Naive B cell (primary cell): Measurements from ENCODE around the gene MAPK8. TPM values are rescaled to one million over a fixed set of nuclear protein-coding genes. Genes with fewer than 3 reads are reported as not detected.

ENCODE experiments used
- ATAC-seq, 2 donors: fragments of 150-1000 bp; cut with Tn5 transposase; 2 replicates each; pipeline ENCODE4 v1.10.0; 2021; ENCODE audit warnings: low read depth in 2 of 2, mild to moderate bottlenecking in 2 of 2, moderate library complexity in 2 of 2
- DNase-seq: peaks from one replicate; pipeline ENCODE4 v3.0.0; 2022
- H3K27ac Mint-ChIP-seq, 6 donors: one replicate each; pipeline ENCODE4 v1.8.0; 2020 to 2022; ENCODE audit warnings: mild to moderate bottlenecking in 6 of 6, mixed read lengths in 6 of 6, moderate library complexity in 5 of 6, inconsistent platforms in 2 of 6
- H3K27me3 Mint-ChIP-seq, 3 donors: one replicate each; pipeline ENCODE4 v1.8.0; 2021 to 2022; ENCODE audit warnings: mixed read lengths in 3 of 3, mild to moderate bottlenecking in 1 of 3
- H3K36me3 Mint-ChIP-seq, 2 donors: one replicate each; pipeline ENCODE4 v1.8.0; 2020 to 2022; ENCODE audit warnings: mixed read lengths in 2 of 2, inconsistent platforms in 1 of 2, mild to moderate bottlenecking in 1 of 2
- H3K4me1 Mint-ChIP-seq, 3 donors: one replicate each; pipeline ENCODE4 v1.8.0; 2020 to 2022; ENCODE audit warnings: mixed read lengths in 3 of 3, inconsistent platforms in 1 of 3, mild to moderate bottlenecking in 1 of 3, moderate library complexity in 1 of 3
- H3K4me3 Mint-ChIP-seq, 8 donors: one replicate each; pipeline ENCODE4 v1.8.0; 2020 to 2022; ENCODE audit warnings: mild to moderate bottlenecking in 8 of 8, mixed read lengths in 8 of 8, moderate library complexity in 8 of 8, inconsistent platforms in 2 of 8
- H3K9me3 Mint-ChIP-seq, 7 donors: one replicate each; pipeline ENCODE4 v1.8.0; 2020 to 2022; ENCODE audit warnings: mixed read lengths in 7 of 7, mild to moderate bottlenecking in 5 of 7, inconsistent platforms in 2 of 7, moderate library complexity in 1 of 7
- polyA plus RNA-seq, 6 donors: library from polyadenylated mRNA; unstranded; fragments of 300-500 nt; fragmentation: Illumina TruSeq; gene quantifications; one replicate each; pipeline ENCODE4 v1.2.3, GENCODE V29; 2021; ENCODE audit warnings: low read depth in 6 of 6

Gene MAPK8
- polyA plus RNA-seq, 6 donors from 2014 or later, result 7.0 to 25.8 (median 22.1) TPM

DNA sequence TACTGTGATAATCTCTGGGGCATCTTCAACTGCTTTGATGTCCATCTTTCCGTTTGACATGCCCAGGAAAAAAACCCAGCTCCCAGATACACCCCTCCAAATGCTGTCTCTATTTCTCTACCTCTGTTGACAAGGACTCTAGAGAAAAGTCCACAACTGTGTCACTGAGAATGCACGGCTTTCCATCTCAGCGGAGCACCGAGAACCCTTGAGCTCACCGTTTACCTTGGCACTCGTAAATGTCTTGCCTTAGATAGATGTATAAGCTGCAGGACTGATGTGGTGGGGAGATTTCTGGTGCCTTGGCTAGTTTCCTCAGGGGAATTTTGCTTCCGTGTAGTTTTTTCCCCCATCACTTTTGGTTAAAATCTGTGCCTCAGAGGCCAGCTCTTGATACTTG lies 7.4 kb upstream of the MAPK8 start:
- DNase-seq (no peak), ATAC-seq (no peak)
- H3K9me3 Mint-ChIP-seq, result no peaks in the 10 kb centered on the region
- no peak overlapping the region for H3K27ac Mint-ChIP-seq
- peaks cover 0 to 24% (median 8%) of the 10 kb centered on the region in 3 donors for H3K27me3 Mint-ChIP-seq
- no peak overlapping the region for H3K4me3 Mint-ChIP-seq
- H3K36me3 Mint-ChIP-seq, result no peaks in the 10 kb centered on the region
- peaks cover 0 to 6% (median 0%) of the 10 kb centered on the region in 3 donors for H3K4me1 Mint-ChIP-seq

DNA sequence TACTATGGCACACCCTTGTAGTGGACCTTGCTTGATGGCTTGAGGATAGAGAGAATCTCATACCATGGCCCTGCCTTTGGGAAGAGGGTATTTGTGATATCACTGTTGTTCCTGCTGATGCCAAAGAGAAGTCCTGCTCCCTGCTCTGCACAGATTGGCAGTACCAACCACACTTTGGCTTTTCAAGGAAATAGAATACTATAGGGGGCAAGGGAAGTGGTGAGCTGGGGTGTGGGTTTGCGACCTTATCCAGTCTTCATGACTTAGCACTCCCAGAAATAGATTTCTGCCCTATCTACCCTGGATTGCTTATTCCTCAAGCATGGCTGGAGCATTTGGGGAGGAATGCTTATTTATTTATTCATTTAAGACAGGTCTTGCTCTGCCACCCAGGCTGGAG lies 6.8 kb upstream of the MAPK8 start:
- Mint-ChIP-seq H3K27ac (no peak overlapping the region), H3K36me3 (no peaks in the 10 kb centered on the region), H3K4me1 (peaks cover 0 to 6% (median 0%) of the 10 kb centered on the region in 3 donors), H3K9me3 (no peaks in the 10 kb centered on the region), H3K27me3 (peaks cover 0 to 24% (median 8%) of the 10 kb centered on the region in 3 donors), H3K4me3 (no peak overlapping the region)
- ATAC-seq (no peak), DNase-seq (no peak)

DNA sequence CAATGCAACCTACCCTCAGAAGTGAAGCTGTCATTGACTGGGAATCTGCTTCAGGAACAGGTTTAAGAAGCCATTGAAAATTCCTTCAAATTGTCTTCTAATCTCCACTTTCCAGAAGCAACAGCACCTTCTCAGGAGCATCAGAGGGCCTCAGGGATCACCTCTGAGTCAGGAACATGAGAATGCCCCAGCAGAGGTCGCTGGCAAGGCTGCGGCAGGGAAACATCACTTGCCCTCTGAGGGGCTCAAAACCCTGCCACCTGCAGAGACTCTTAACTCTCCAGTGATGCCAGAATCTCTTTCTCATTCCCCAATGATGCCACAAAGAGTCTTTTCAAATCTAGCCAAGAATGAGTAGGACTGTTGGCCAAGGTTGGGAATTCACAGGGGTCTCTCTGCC lies 5.9 kb upstream of the MAPK8 start:
- ATAC-seq (no peak), DNase-seq (no peak)
- H3K4me1 Mint-ChIP-seq, result peaks cover 0 to 6% (median 0%) of the 10 kb centered on the region in 3 donors
- peak overlapping the region in 2 of 6 donors; percentile 5 for H3K27ac Mint-ChIP-seq
- no peak overlapping the region for H3K4me3 Mint-ChIP-seq
- no peaks in the 10 kb centered on the region for H3K36me3 Mint-ChIP-seq
- H3K9me3 Mint-ChIP-seq, result no peaks in the 10 kb centered on the region
- H3K27me3 Mint-ChIP-seq, result peaks cover 0 to 18% (median 8%) of the 10 kb centered on the region in 3 donors

DNA sequence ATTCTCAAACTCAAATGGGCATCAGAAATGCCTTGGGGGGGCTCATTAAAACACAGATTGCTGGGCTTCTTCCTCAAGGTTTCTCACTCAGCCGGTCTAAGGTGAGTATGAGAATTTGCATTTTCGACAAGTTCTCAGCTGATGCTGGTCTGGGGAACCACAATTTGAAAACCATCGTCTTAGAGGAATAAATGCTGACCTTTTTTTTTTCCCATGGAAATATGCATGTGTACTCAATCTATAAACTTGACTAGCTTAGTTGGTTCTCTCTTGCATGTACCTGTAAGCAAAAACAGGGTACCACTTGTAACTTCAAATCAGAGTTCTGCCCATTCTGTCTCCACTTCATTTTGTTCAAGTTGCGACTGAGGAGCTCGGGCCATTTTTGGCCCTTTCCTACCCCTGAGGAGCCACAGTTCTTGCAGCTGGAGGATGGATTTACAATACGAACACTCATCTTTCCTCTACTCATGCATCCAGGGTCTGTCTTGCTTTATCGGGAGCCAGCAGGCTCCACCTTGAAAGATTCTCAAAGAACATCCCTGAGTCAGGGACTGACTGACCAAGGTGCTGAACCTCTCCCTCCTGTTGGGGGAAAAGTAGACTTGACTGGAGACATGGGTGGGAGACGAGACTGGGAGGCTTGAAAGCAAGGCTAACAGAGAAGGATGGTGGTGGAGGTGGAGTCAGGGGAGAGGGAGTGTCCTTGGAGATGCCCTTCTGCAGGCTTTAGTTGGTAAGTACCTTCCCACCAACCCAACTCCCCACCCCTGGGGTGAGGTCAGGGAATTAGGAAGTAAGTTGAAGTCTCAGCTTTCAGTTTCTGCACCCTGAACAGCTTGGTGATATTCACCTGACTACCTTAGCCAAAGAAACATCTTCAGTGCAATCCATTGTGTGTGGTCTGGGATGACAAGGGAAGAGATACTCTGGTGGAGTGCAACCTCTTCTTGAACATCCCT lies 3.7 kb upstream of the MAPK8 start:
- Mint-ChIP-seq H3K27me3 (peaks cover 0 to 11% (median 0%) of the 10 kb centered on the region in 3 donors), H3K36me3 (no peaks in the 10 kb centered on the region), H3K9me3 (no peaks in the 10 kb centered on the region), H3K27ac (no peak overlapping the region), H3K4me1 (peaks cover 4 to 17% (median 13%) of the 10 kb centered on the region in 3 donors), H3K4me3 (peak overlapping the region in 1 of 8 donors; percentile 31)
- no peak for ATAC-seq
- DNase-seq, result no peak

DNA sequence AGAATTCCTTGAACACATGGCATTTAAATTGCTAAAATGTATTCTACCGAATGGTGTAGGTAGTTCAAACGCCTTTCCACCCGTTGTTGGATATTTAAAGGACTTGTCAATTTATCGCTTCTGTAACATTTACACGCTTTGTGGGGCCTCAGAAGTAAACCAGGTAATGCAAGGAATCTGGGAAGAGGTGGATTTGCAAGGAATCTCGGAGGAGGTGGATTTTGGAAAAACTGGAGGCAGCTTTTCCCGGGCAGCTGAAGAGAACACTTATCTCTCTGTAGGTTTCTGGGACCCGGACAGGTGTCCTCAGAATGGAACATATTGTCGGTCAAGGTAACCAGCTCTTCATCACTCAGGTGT lies 592 bp upstream of the MAPK8 start:
- no peaks in the 10 kb centered on the region for H3K36me3 Mint-ChIP-seq
- peaks cover 13 to 24% (median 22%) of the 10 kb centered on the region in 3 donors for H3K4me1 Mint-ChIP-seq
- H3K27ac Mint-ChIP-seq, result peak overlapping the region; percentile 52 to 93 (median 76)
- H3K27me3 Mint-ChIP-seq, result no peaks in the 10 kb centered on the region
- H3K9me3 Mint-ChIP-seq, result no peaks in the 10 kb centered on the region
- H3K4me3 Mint-ChIP-seq, result peak overlapping the region; percentile 78 to 91 (median 80)
- no peak for ATAC-seq
- DNase-seq, result no peak

DNA sequence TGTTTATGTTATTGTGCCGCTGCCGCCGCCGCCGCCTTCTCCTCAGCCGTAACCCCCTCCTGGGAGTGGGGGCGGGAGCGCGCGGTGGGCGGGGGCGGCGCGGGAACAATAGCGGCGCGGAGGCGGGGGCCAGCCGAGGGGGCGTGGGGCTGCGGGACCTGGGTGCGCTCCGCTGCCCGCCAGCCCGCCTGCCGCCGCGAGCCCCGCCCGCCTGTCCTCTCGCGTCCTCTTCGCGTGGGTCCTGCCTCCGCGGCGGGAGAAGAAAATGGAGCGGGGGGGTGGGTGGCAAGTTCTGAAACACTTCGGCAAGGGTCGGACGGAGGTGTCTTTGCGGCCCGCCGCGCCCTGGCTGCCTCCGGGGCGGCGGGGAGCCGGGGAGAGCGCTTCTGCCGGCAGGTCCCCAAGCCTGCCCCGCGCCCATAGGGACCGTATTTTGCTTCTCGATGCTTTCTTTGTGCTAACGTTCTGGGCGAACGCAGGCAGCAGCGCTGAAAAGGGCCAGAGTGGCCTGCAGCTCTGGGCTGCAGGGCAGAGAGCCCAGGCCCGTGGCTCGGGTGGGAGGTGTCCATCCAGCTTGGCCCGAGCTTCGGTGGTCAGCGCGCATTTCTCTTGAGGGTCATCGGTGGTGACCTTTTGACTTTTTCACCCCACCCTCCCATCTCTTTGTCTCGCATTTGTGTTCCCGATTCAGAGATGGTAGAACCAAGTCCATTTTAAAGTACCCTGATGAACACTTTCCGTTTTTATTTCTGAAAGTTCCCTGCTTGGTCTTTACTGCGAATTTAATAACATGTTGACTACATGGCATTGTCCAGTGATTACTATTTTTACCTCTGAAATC lies 613 bp downstream of the MAPK8 start:
- no peaks in the 10 kb centered on the region for H3K36me3 Mint-ChIP-seq
- H3K4me1 Mint-ChIP-seq, result peaks cover 18 to 24% (median 22%) of the 10 kb centered on the region in 3 donors
- peak overlapping the region; percentile 66 to 91 (median 84) for H3K4me3 Mint-ChIP-seq
- H3K27ac Mint-ChIP-seq, result peak overlapping the region in 5 of 6 donors; percentile 79 to 88 (median 80)
- no peaks in the 10 kb centered on the region for H3K9me3 Mint-ChIP-seq
- peak; percentile 63 to 64 for ATAC-seq
- DNase-seq, result peak; percentile 80
- no peaks in the 10 kb centered on the region for H3K27me3 Mint-ChIP-seq

GRCh38 chr10:48307711-48308018 lies 1.2 kb downstream of the MAPK8 start:
- no peak for DNase-seq
- ATAC-seq, result no peak
- no peaks in the 10 kb centered on the region for H3K27me3 Mint-ChIP-seq
- H3K9me3 Mint-ChIP-seq, result no peaks in the 10 kb centered on the region
- peak overlapping the region; percentile 66 to 91 (median 84) for H3K4me3 Mint-ChIP-seq
- H3K36me3 Mint-ChIP-seq, result no peaks in the 10 kb centered on the region
- peaks cover 18 to 24% (median 22%) of the 10 kb centered on the region in 3 donors for H3K4me1 Mint-ChIP-seq
- H3K27ac Mint-ChIP-seq, result peak overlapping the region in 5 of 6 donors; percentile 30 to 86 (median 80)

DNA sequence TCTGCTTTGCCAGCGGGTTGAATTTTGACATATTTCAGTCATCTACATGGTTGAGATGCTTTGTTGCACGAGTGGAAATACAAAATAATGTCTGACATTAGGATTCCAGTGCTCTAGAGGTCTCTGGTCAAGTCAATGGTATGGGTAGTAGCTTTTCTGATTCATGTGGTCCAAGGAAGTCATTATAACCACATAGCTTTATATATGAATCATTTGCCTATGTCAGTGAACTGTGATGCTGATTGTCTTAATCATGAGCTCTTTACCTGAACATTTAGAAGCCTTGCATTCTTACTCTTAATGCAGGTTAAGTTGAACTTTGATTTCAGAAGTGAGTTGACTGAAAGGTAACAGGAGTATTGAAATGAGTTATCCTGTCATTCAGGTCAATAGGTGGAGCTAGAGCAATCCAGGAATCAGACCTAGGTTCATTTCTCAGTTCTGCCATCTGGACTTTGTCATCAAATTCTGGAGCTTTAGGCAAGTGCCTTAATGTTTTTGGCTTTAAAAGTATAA lies 3.3 kb downstream of the MAPK8 start:
- H3K27ac Mint-ChIP-seq, result peak overlapping the region in 1 of 6 donors; percentile 60
- no peak for DNase-seq
- no peaks in the 10 kb centered on the region for H3K36me3 Mint-ChIP-seq

GRCh38 chr10:48314107-48314506 lies 7.6 kb downstream of the MAPK8 start:
- H3K4me1 Mint-ChIP-seq, result peaks cover 14 to 26% (median 18%) of the 10 kb centered on the region in 3 donors

More for the DNA sequence above, 3.3 kb downstream of the MAPK8 start:
- Mint-ChIP-seq H3K27me3 (no peaks in the 10 kb centered on the region), H3K9me3 (no peaks in the 10 kb centered on the region), H3K4me3 (peak overlapping the region in 1 of 8 donors; percentile 76), H3K4me1 (peaks cover 21 to 35% (median 26%) of the 10 kb centered on the region in 3 donors)
- no peak for ATAC-seq

DNA sequence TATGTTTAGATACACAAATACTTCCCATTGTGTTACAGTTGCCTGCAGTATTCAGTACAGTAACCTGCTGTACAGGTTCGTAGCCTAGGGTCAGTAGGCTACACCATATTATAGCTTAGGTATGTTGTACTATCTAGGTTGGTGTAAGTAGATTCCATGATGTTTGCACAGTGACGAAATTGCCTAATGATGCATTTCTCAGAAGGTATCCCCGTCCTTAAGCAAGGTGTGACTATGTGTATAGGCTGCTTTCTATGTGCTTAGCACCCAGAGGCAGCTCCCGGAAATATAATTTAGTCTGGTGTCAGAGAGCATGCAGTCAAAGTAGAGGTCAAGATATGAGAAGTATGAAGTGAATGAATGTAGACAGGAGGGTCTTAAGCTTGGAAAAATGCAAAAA lies 9.8 kb downstream of the MAPK8 start:
- H3K4me1 Mint-ChIP-seq, result peaks cover 12 to 22% (median 15%) of the 10 kb centered on the region in 3 donors
- DNase-seq, result no peak
- H3K9me3 Mint-ChIP-seq, result no peaks in the 10 kb centered on the region
- no peak overlapping the region for H3K4me3 Mint-ChIP-seq
- H3K36me3 Mint-ChIP-seq, result no peaks in the 10 kb centered on the region
- ATAC-seq, result no peak
- H3K27ac Mint-ChIP-seq, result no peak overlapping the region
- no peaks in the 10 kb centered on the region for H3K27me3 Mint-ChIP-seq

More at GRCh38 chr10:48314107-48314506, 7.6 kb downstream of the MAPK8 start:
- Mint-ChIP-seq H3K36me3 (no peaks in the 10 kb centered on the region), H3K27me3 (no peaks in the 10 kb centered on the region), H3K4me3 (no peak overlapping the region), H3K9me3 (no peaks in the 10 kb centered on the region), H3K27ac (peak overlapping the region in 1 of 6 donors; percentile 12)
- ATAC-seq (no peak), DNase-seq (no peak)

DNA sequence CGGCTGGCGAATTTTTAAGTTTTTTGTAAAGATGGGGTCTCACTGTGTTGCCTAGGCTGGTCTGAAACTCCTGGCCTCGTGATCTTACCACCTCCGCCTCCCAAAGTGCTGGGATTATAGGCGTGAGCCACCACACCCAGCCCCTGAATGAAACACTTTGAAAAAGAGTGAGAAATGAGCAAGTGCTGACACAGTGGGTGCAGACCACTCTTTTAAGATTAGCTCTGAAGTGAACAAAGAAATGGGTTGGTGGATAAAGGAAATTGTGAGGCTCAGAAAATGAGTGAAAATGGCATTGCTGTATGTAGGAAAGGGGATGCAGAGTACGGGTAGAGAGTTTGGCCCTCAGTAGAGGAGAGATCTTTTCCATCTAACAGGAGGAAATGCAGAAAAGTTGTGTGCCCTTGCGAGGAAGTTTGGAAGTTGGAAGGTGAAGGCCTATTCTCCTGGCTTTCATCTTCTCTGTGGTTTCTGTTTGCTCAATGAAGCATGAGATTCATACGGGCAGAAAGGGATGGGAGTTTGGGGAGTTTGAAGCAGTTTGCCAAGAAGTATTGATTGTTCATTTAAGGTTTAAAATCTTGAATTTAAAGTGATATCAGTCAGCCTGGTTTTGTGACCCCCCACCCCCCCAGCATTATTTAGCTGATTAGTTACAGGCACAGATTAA lies 11.0 kb downstream of the MAPK8 start:
- Mint-ChIP-seq H3K27me3 (no peaks in the 10 kb centered on the region), H3K4me3 (no peak overlapping the region), H3K4me1 (peaks cover 12 to 30% (median 17%) of the 10 kb centered on the region in 3 donors), H3K36me3 (no peaks in the 10 kb centered on the region), H3K9me3 (no peaks in the 10 kb centered on the region), H3K27ac (no peak overlapping the region)
- no peak for DNase-seq
- ATAC-seq, result no peak

DNA sequence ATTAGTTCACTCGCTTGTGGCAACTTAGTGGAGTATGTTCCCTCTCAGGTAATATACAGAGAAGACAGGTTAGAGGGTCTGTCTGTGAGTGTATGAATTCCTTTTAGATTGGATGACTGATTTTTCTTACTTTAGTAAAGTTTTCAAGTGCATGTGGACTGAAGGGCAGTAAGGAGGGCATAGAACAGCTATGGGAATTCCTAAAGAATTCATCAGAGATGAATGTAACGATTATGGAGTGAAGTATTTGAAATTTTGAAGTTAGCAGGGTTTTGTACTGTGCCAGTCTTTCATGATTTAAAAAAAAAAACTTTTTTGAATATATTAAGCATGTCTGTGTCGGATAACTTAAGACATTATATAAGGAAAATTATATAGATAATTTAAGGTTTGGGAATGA lies 15.5 kb downstream of the MAPK8 start:
- no peaks in the 10 kb centered on the region for H3K27me3 Mint-ChIP-seq
- DNase-seq (no peak), ATAC-seq (no peak)
- H3K36me3 Mint-ChIP-seq, result peaks cover 0 to under 1% of the 10 kb centered on the region in 2 donors
- H3K27ac Mint-ChIP-seq, result no peak overlapping the region
- H3K4me3 Mint-ChIP-seq, result no peak overlapping the region
- peaks cover 11 to 24% (median 24%) of the 10 kb centered on the region in 3 donors for H3K4me1 Mint-ChIP-seq
- no peaks in the 10 kb centered on the region for H3K9me3 Mint-ChIP-seq

GRCh38 chr10:48324580-48324979 lies 18.1 kb downstream of the MAPK8 start:
- no peak overlapping the region for H3K4me3 Mint-ChIP-seq
- H3K4me1 Mint-ChIP-seq, result peaks cover 13 to 32% (median 32%) of the 10 kb centered on the region in 3 donors
- DNase-seq (no peak), ATAC-seq (no peak)
- H3K27me3 Mint-ChIP-seq, result no peaks in the 10 kb centered on the region
- peaks cover 0 to 21% of the 10 kb centered on the region in 2 donors for H3K36me3 Mint-ChIP-seq
- peak overlapping the region in 2 of 6 donors; percentile 34 to 51 for H3K27ac Mint-ChIP-seq
- H3K9me3 Mint-ChIP-seq, result no peaks in the 10 kb centered on the region
